ENCODE measurements around the gene PLEKHM2. TPM values are rescaled to one million over a fixed set of nuclear protein-coding genes. Genes with fewer than 3 reads are reported as not detected.

PLEKHM2 gene
- total RNA-seq, 1 experiment from 2014 or later, result 38.5 TPM

DNA sequence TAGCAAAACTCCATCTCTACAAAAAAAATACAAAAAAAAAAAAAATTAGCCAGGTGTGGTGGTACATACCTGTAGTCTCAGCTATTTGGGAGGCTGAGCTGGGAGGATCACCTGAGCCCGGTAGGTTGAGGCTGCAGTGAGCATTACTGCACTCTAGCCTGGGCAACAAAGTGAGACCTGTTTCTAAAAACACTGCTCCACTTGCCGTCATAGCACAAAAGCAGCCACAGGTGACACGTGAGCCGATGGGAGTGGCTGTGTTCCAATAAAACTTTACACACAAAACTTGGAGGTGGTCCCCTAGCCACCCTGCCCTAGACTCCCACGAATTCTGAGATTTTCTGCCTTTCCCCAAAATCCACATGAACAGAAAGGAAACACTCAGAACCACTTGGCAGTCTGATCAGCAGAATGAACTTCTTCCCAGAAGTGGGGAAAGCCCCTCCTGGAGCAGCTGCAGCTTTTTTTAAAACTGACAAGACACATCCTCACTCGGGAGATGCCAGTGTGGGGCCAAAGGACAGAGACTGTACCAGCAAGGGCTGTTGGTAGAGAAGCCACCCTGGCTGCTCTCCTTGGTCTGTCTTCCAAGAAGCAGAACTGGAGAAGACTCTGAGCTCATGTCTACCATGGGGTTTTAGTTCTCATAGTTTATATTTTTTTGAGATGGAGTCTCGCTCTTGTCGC lies 23.3 kb downstream of the PLEKHM2 start:
- no peaks in the 10 kb centered on the region for H3K27me3 ChIP-seq (ENCODE audit: insufficient read depth, low read length)
- no peaks in the 10 kb centered on the region for H3K36me3 ChIP-seq (ENCODE audit: control insufficient read depth in 1 of 2, insufficient read depth in 2 of 2, low read length in 2 of 2)
- DNase-seq (ENCODE audit: low read depth, low spot score) (no peak), ATAC-seq (no peak)
- RAD21 ChIA-PET (ENCODE audit: low non-redundant PET in 1 of 2, low total read pairs in 2 of 2, uncharacterized antibody in 2 of 2, unreplicated experiment in 2 of 2), result no interaction called here
- H3K9me2 ChIP-seq (ENCODE audit: insufficient read depth), result no peaks in the 10 kb centered on the region
- no peak overlapping the region for H3K9ac ChIP-seq (ENCODE audit: low read length)
- H2AFZ ChIP-seq (ENCODE audit: low read depth, low read length, poor library complexity, severe bottlenecking), result no peak overlapping the region
- H3K4me1 ChIP-seq (ENCODE audit: control insufficient read depth in 1 of 2, insufficient read depth in 2 of 2, low read length in 2 of 2), result peaks cover 0 to 3% of the 10 kb centered on the region in 2 experiments; a peak in 1 of 4 replicates
- H3K79me2 ChIP-seq (ENCODE audit: insufficient read depth, low read length), result peaks cover 14% of the 10 kb centered on the region; the same call in 1 of the 2 replicates
- no peak for TF ChIP-seq CBX3 (IDR thresholded peaks at IDR 0.05; ENCODE audit: low read depth)
- no peak for TF ChIP-seq RAD21 (IDR thresholded peaks at IDR 0.05; ENCODE audit: low read depth)
- TF ChIP-seq TCF7L2 (IDR thresholded peaks at IDR 0.05; ENCODE audit: borderline replicate concordance, extremely low read depth, insufficient read depth, insufficient read length), result no peak
- TF ChIP-seq SRF (IDR thresholded peaks at IDR 0.05; ENCODE audit: low read depth), result no peak
- TF ChIP-seq EZH2 (IDR thresholded peaks at IDR 0.05), result no peak
- TF ChIP-seq, protein P1, sequence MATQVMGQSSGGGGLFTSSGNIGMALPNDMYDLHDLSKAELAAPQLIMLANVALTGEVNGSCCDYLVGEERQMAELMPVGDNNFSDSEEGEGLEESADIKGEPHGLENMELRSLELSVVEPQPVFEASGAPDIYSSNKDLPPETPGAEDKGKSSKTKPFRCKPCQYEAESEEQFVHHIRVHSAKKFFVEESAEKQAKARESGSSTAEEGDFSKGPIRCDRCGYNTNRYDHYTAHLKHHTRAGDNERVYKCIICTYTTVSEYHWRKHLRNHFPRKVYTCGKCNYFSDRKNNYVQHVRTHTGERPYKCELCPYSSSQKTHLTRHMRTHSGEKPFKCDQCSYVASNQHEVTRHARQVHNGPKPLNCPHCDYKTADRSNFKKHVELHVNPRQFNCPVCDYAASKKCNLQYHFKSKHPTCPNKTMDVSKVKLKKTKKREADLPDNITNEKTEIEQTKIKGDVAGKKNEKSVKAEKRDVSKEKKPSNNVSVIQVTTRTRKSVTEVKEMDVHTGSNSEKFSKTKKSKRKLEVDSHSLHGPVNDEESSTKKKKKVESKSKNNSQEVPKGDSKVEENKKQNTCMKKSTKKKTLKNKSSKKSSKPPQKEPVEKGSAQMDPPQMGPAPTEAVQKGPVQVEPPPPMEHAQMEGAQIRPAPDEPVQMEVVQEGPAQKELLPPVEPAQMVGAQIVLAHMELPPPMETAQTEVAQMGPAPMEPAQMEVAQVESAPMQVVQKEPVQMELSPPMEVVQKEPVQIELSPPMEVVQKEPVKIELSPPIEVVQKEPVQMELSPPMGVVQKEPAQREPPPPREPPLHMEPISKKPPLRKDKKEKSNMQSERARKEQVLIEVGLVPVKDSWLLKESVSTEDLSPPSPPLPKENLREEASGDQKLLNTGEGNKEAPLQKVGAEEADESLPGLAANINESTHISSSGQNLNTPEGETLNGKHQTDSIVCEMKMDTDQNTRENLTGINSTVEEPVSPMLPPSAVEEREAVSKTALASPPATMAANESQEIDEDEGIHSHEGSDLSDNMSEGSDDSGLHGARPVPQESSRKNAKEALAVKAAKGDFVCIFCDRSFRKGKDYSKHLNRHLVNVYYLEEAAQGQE (IDR thresholded peaks at IDR 0.05; ENCODE audit: low read depth), result no peak
- TF ChIP-seq, protein P2, sequence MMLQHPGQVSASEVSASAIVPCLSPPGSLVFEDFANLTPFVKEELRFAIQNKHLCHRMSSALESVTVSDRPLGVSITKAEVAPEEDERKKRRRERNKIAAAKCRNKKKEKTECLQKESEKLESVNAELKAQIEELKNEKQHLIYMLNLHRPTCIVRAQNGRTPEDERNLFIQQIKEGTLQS (IDR thresholded peaks at IDR 0.05), result no peak
- TF ChIP-seq ELF1 (IDR thresholded peaks at IDR 0.05; ENCODE audit: borderline replicate concordance, low read depth), result no peak
- TF ChIP-seq POLR2A (IDR thresholded peaks at IDR 0.05; ENCODE audit: borderline replicate concordance, extremely low read depth, insufficient read depth, insufficient read length), result no peak
- no peak for TF ChIP-seq ZNF274 (IDR thresholded peaks at IDR 0.05; ENCODE audit: low read depth, low read length)
- TF ChIP-seq CEBPB (IDR thresholded peaks at IDR 0.05; ENCODE audit: low read depth), result no peak
- TF ChIP-seq SP1 (IDR thresholded peaks at IDR 0.05; ENCODE audit: low read depth), result no peak
- TF ChIP-seq, protein P3, sequence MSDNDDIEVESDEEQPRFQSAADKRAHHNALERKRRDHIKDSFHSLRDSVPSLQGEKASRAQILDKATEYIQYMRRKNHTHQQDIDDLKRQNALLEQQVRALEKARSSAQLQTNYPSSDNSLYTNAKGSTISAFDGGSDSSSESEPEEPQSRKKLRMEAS (IDR thresholded peaks at IDR 0.05), result no peak
- TF ChIP-seq EGR1 (IDR thresholded peaks at IDR 0.05; ENCODE audit: low read depth), result no peak
- TF ChIP-seq POLR2AphosphoS5 (IDR thresholded peaks at IDR 0.05; ENCODE audit: low read depth, low read length), result no peak
- TF ChIP-seq FOSL1 (IDR thresholded peaks at IDR 0.05; ENCODE audit: low read depth), result no peak
- CTCF ChIA-PET, result no interaction called here
- no peak overlapping the region for H3K4me2 ChIP-seq (ENCODE audit: low read length)
- H3K27ac ChIP-seq (ENCODE audit: low read depth, low read length), result no peak overlapping the region
- intact Hi-C loops (cut with micrococcal nuclease), result no loop called here
- no TSS peak for BruUV-seq (replicated peaks)
- POLR2A ChIA-PET, result no interaction called here
- no peaks in the 10 kb centered on the region for H4K20me1 ChIP-seq (ENCODE audit: insufficient read depth)
- no peak overlapping the region for H3K4me3 ChIP-seq (replicated peaks in 1 of 2; ENCODE audit: low read depth in 1 of 2, low read length in 2 of 2)
- no peaks in the 10 kb centered on the region for H3K9me3 ChIP-seq (ENCODE audit: control insufficient read depth in 1 of 2, insufficient read depth in 1 of 2, low read depth in 1 of 2, low read length in 2 of 2)

Data from HCT116 (cell line).